ENCODE data around the gene NIT1.

The NIT1 gene

GRCh38 chr1:161084597-161084988 lies 33.3 kb upstream of the NIT1 start:
- DNase-seq = no peak

DNA sequence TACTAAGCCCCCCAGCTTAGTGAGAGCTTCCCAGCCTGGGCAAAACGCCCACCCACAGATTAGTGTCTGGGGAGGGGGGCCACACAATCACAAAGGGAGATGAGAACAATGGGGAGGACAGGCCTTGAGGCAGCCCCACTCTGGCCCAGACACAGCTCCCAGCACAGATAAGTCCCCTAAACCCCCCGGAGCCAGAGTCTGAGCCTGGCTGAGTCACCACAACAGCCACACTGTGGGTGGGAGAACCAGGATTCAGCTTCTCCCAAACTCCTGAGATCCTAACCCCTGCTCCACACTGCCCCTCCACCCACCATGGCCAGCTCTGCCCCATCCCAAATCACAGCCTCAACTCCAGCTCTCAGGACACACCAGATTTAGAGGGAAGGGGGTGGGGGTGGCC lies 32.7 kb upstream of the NIT1 start:
- DNase-seq = no peak

GRCh38 chr1:161086457-161086856 lies 31.4 kb upstream of the NIT1 start:
- no peak for DNase-seq

- peak; percentile 81 for DNase-seq
Measured at GRCh38 chr1:161088587-161089110, 29.3 kb upstream of the NIT1 start.

DNA sequence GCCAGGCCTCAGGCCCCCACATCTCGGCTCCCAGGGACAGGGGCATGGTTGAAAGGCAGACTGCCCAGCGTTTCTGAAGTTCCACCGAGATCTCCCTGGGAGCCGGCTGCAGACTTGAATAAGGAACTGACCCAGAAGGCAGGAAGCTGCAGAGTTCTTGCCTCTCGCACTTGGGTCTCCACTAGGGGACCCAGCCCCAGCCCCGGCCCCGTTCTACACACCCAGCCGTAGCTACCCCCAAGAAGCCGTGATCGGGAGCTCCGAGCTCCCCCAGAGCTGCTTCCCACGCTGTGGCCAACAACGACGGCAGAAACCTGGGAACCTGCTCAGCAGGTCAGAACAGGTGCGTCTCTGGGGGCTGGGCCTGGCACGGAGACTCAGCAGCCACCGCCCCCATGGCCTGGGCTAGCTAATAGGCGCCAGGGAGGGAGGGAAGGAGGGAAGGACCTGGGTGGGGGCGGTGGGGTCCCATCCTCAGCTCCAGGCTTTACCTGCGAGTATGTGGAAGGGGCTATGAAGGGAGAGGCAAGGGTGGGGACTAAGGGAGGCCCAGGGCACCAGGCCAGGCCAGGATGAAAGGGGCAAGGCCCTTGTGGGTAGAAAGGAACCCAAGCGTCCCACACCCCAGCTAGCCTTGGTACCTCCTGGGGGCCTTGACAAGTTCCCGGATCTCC lies 28.5 kb upstream of the NIT1 start, which contains the start of gene NECTIN4:
TSS of gene NECTIN4 (minus strand) at position 308 of the 674 bp plus-strand sequence. CDS start at position 46, 262 bp downstream.
- peak; percentile 61 for DNase-seq

DNA sequence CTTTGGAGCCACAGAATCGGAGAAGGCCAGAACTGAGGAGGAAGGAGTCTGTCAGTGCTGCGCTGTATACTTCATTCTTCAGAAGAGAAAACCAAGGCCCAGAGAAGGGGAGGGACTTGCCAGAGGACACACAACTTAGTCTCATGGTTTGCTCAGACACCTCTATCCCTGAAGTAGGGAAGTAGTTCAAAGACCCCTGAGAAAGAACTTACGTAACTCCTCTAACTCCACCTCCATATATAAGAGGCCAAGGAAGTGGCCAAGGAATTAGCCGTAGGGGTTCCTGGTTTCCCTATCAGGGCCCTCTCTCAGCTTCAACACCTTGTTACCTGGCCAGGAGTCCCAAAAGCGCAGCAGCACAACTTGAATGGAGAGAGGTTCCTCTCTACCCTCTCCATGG lies 28.0 kb upstream of the NIT1 start:
- no peak for DNase-seq

DNA sequence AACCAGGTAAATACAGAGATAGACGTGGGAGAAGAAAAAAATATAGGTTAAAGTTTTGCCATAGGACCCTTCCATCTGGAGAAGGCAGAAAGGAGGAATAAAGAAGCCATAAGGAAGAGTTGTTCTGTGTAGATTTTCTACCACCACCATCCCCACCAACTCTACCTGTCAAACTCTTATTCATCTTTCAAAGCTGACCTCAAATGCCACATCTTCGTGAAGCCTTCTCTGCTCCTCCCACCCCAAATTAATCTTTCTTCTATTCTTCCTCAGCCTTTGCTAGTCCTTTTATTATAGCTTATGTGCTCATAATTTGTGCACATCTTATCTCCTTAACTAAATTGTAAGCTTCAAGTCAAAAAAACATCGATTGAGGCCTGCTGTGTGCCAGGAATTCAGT lies 27.3 kb upstream of the NIT1 start:
- DNase-seq = no peak

DNA sequence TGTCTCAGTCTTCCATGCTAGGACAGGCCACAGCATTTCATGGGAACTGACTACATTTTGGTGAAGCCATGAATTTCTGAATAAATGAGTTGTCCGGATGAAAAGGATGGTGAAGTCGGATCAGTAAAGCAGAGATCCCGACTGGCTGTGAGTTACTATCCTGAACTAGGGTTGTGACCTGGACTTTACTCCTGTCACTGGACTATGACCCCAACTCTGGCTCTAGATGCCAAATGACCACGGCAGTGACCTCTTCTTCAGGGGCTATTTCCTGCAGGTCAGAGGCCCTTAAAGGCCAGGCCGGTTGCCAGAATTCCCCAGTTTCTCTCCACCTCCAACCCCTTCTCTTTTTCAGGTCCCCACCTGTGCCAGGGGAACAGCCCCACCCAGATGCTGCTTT lies 26.8 kb upstream of the NIT1 start:
- no peak for DNase-seq

DNA sequence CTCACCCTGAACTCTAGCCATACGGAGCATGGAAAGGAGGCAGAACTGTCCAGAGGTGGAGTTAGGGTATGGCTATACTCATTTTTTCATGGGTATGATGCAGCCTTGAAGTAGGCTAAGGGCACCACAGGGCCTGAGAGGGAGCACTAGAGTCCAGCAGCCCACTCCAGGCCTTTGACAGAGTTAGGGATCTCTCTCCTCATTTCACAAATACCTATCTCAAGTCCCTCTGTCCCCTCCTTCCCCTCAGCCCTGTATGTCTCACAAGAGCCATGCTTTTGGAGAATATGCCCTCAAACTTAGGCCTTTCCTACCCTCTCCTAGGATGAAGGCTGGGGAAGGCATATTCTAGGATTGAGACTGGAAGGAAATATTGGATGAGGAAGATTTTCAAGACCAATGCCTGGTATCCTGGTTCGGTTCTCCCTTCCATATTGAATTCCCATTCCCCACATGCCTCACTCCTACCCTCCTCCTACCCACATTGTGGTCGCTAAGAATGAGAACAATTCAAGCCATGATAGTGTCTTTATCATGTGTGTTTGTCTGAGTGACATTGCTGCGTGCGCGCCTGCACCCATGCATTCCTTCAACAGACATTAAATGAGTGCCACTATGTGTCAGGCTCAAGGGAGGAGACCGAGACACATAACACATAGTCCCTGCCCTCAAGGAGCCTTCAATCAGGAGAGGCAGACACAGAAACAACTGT lies 26.0 kb upstream of the NIT1 start:
- DNase-seq = no peak

DNA sequence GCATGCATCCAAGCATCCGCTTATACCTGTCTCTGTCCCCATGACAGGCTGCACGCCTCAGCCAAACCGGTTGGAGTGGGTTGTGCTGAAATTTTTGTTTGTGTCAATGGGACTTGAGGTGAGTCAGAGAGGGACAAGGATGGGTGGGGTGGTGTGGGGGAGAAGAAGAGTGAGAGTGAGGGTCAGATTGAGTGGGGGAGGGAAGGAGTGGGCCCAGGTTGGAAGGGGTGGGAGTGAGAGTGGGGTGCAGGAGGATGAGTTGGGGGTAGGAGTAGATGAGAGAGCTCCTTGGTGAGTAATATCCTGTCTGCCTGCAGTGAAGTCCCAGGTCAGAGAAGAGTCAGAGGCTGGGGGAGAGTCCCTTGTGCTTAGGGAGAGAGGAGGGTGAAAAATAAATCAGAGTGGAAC lies 25.3 kb upstream of the NIT1 start:
- DNase-seq = peak; percentile 41

DNA sequence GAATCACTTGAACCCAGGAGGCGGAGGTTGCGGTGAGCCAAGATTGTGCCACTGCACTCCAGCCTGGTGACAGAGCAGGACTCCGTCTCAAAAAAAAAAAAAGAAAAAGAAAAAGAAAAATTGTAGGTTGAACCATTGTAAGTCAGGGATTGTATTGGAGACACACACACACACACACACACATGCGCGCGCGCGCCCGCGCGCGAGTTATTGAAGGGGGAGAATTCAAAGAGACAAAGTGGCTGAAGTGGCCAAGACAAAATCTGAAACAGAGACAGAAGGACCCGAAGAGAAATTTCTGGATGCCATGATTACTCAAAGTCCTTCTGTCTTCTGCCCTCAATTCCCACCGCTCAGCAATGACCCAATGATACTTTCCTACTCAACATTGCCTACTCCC lies 23.4 kb upstream of the NIT1 start:
- DNase-seq = no peak

- DNase-seq = no peak
Measured at GRCh38 chr1:161095230-161095629, 22.7 kb upstream of the NIT1 start.

- DNase-seq = no peak
Measured at GRCh38 chr1:161096015-161096414, 21.9 kb upstream of the NIT1 start.

GRCh38 chr1:161096530-161096929 lies 21.4 kb upstream of the NIT1 start:
- peak; percentile 92 for DNase-seq

DNA sequence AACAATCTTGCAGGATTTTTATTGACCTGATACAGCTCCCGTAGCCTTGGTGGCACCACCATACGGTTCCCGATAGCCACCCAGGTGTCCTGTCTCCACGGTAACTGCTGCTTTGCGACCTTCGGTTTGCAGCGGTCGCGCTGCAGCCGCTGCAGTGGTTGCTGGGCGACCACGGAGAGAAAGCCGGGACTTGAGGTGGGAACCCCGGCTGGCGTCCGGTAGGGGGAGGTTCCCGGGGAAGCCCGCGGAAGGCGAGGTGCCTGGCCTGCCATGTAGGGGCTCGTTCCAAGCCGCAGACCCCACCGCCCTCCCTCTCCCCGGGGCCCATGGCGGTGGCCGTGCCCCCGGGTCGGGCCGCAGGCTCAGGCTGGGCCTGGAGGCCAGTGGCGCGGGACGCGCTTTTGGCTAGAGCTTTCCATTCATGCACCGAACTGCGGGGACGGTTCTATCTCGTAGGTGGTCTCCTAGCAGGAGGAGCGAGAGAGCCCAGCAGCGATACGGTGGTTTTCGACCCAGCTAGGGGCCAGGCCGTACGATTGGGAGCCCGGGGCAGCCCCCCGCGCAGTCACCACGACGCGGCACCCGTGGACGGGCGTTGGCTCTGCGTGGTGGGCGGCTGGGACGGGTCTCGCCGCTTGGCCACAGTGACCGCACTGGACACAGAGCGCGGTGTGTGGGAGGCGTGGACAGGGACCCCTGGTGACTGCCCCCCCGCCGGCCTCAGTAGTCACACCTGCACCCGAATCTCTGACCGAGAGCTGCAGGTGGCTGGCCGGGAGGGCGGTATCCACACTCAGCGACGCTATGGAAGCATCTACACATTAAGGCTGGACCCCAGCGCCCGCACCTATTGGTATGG lies 19.5 kb upstream of the NIT1 start, which contains the start of gene KLHDC9:
TSS of gene KLHDC9 (plus strand) at position 152 of the 859 bp plus-strand sequence. CDS start at position 327, 175 bp downstream.
- no peak for DNase-seq

DNA sequence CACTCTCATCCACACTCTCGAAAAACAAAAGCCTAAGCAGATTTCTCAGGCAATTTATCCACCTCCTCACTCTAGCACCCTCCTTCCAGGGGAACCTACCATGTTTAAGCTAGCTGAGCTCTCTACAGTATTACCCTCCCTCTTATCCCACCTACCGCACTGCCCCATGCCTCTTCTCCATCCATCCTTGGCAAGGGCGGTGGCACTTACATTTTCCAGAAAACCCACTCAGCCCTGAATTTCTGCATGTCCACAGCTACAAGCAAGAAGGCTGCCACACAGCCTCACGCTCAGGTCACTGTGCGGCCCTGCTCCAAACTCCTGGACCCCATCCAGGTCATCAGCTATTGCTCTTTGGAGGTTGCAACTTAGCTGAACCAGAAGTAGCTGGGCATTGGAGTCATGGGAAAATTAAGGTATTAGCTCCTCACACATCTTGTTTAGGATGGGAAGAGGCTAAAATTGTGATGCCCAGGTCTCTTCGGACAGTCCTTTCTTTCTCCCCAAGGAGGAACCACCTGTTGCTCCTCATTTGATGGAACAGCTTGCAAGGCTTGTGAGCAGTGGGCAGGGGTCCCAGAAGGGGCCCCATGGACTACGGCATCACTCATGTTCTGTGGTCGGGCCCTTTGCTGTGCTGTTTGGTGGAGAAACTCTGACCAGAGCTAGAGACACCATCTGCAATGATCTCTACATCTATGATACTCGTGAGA lies 18.7 kb upstream of the NIT1 start:
- no peak for DNase-seq

DNA sequence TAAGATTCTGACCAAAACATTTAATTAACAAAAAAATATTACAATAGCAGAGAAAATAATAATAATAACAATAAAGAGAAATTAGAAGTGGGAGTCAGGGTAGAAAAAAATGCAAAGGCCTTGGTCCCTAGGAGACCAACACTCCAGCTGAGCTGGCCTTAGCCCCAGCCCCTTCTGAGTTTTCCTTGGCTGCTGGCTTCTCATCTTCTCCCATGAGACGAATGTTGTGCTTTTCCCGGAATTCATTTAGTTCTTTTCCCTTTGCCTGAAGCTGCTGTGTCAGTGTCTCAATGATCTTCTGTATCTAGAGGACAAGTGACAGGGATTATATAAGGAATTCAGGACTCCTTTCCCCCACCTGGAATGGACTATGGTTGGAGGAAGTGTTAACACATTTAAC lies 17.3 kb upstream of the NIT1 start:
- no peak for DNase-seq

DNA sequence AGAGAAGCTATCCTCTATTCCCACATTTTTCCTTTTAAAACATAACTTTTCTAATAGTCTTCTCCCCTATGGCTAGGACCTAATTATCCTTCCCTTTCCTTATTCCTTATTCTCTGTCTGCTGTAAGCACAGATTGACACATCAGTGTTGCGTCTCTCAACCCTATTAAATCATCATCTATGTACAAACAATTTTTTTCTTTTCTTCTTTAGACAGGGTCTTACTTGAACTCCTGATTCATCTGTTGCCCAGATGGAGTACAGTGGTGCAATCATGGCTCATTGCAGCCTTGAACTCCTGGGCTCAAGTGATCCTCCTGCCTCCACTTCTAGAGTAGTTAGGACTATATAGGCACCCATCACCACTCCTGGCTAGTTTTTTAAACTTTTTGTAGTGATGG lies 11.5 kb upstream of the NIT1 start:
- peak; percentile 72 for DNase-seq

DNA sequence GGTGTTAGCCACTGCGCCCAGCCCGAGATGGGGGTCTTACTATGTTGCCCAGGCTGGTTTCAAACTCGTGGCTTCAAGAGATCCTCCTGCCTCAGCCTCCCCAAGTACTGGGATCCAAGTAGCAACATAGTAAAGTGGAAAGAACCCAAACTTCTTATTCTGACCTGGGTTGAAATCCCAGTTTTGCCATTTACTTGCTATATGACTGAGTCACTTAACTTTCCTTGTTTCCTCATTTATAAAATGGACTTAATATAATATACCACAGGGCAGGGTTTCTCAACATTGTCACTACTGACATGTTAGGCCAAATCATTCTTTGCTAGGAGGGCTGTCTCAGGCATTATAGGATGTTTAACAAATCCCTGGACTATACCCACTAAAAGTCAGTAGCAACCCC lies 6.8 kb upstream of the NIT1 start:
- DNase-seq = peak; percentile 66

DNA sequence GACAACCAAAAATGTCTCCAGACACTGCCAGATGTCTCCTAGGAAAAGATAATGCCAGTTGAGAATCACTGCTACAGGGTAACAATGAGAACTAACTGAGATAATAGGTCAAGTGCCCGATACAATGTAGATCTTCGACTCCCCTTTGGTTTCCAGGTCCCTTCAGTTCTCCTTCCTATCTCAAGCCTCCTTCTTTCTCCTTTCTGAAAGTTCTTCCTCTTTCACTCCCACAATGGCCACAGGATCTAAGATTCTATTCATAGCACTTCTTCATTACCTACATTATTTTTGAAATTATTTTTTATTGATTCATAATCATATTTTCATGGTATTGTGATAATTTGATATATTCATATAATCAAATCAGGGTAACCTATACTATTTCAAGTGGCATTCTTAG lies 6.4 kb upstream of the NIT1 start:
- DNase-seq = peak; percentile 59

GRCh38 chr1:161113915-161114314 lies 4.0 kb upstream of the NIT1 start:
- no peak for DNase-seq

GRCh38 chr1:161114556-161114955 lies 3.3 kb upstream of the NIT1 start:
- DNase-seq = no peak
